B cell (primary cell): ENCODE data around the gene ZNF398.

Source experiments
- CTCF ChIP-seq: fragments of 200-600 bp; IDR thresholded peaks from one replicate; pipeline ENCODE4 v1.8.0; 2022; ENCODE audit warnings: antibody characterized with exemption, mild to moderate bottlenecking
- EZH2 ChIP-seq: IDR thresholded peaks from 2 replicates; pipeline ENCODE4 v1.6.1; 2012; ENCODE audit warnings: borderline replicate concordance, low read depth, mild to moderate bottlenecking, moderate library complexity, low read length; ENCODE audit not compliant: insufficient read depth, poor library complexity, severe bottlenecking

- TF ChIP-seq CTCF = no peak
- no peak for TF ChIP-seq EZH2
Observed at GRCh38 chr7:149104214-149104613, 43.0 kb upstream of the ZNF398 start.
